H1 (cell line): Measurements from ENCODE around the gene TXNIP. TPM values are rescaled to one million over a fixed set of nuclear protein-coding genes. Genes with fewer than 3 reads are reported as not detected.

Experiments
- CTCF ChIA-PET: fragments of 300-600 bp; sonication (Branson Sonifier 250); formaldehyde crosslinking; loops from one replicate; lab custom pipeline; 2021; ENCODE audit not compliant: partially characterized antibody; lab: Charles Lee
- POLR2A ChIA-PET: fragments of 300-600 bp; sonication (Branson Sonifier 250); formaldehyde crosslinking; loops from one replicate; lab custom pipeline; 2021; ENCODE audit warnings: inconsistent platforms; ENCODE audit not compliant: partially characterized antibody; lab: Charles Lee
- DNase-seq, 2 experiments: peaks; one replicate each; pipeline versions ENCODE4 v3.0.0 to v3.0.0-alpha.2; 2010 to 2022; ENCODE audit warnings: low spot score in 2 of 2, low read depth in 1 of 2, mixed read lengths in 1 of 2
- FAIRE-seq: peaks from 2 replicates; lab custom pipeline; 2011; peaks lifted over from hg19 to GRCh38; lab: Jason Lieb, UNC
- H2AFZ ChIP-seq: 2 replicates; pipeline ENCODE4 v1.8.1; 2012; ENCODE audit warnings: low read length, inconsistent platforms
- H2AK5ac ChIP-seq: 2 replicates; pipeline ENCODE4 v1.6.1; 2013; ENCODE audit warnings: low read depth, low read length
- H2BK120ac ChIP-seq: replicated peaks from 2 replicates; pipeline ENCODE3; 2013; ENCODE audit warnings: low read depth, low read length, inconsistent platforms
- H2BK12ac ChIP-seq: 2 replicates; pipeline ENCODE4 v1.6.1; 2013; ENCODE audit warnings: low read depth, low read length
- H2BK15ac ChIP-seq: 2 replicates; pipeline ENCODE4 v1.6.1; 2013; ENCODE audit warnings: low read length
- H2BK20ac ChIP-seq: 2 replicates; pipeline ENCODE4 v1.6.1; 2013; ENCODE audit warnings: low read length
- H2BK5ac ChIP-seq: 2 replicates; pipeline ENCODE4 v1.6.1; 2013; ENCODE audit warnings: low read depth, low read length
- H3K14ac ChIP-seq: 2 replicates; pipeline ENCODE4 v1.6.1; 2013; ENCODE audit warnings: inconsistent platforms; ENCODE audit not compliant: insufficient read length
- H3K18ac ChIP-seq: 2 replicates; pipeline ENCODE4 v1.6.1; 2013; ENCODE audit warnings: low read length; ENCODE audit errors: extremely low read depth
- H3K23ac ChIP-seq: 2 replicates; pipeline ENCODE4 v1.6.1; 2013; ENCODE audit warnings: inconsistent platforms; ENCODE audit not compliant: insufficient read length
- H3K23me2 ChIP-seq: 2 replicates; pipeline ENCODE4 v1.6.1; 2013; ENCODE audit warnings: low read depth, low read length
- H3K27ac ChIP-seq: 2 replicates; pipeline ENCODE4 v1.6.1; 2011; ENCODE audit warnings: low read depth, low read length, inconsistent platforms
- H3K27me3 ChIP-seq, 4 experiments: replicated peaks in 1 of 4; 1 replicate in 1 of 4; 2 replicates in 3 of 4; pipeline versions ENCODE4 v1.6.1 to v1.8.1; 2011 to 2013; ENCODE audit warnings: low read length in 3 of 4, mild to moderate bottlenecking in 3 of 4, inconsistent platforms in 2 of 4, mixed read lengths in 2 of 4, moderate library complexity in 1 of 4; ENCODE audit not compliant: control insufficient read depth in 3 of 4, insufficient read depth in 3 of 4; ENCODE audit errors: extremely low read depth in 1 of 4
- H3K36me3 ChIP-seq, 4 experiments: 2 replicates each; pipeline versions ENCODE4 v1.6.1 to v1.8.1; 2011 to 2013; ENCODE audit warnings: mild to moderate bottlenecking in 4 of 4, low read length in 3 of 4, moderate library complexity in 2 of 4, control low read depth in 1 of 4, inconsistent platforms in 1 of 4; ENCODE audit not compliant: insufficient read depth in 4 of 4, control insufficient read depth in 2 of 4
- H3K4ac ChIP-seq: replicated peaks from 2 replicates; pipeline ENCODE3; 2013; ENCODE audit warnings: low read length, low read depth, mixed read lengths, inconsistent platforms; ENCODE audit not compliant: insufficient read length
- H3K4me1 ChIP-seq, 4 experiments: replicated peaks in 1 of 4; 1 replicate in 1 of 4; 2 replicates in 3 of 4; pipeline versions ENCODE4 v1.6.1 to v1.8.1; 2011 to 2013; ENCODE audit warnings: low read length in 3 of 4, inconsistent platforms in 2 of 4, mixed read lengths in 1 of 4; ENCODE audit not compliant: insufficient read depth in 4 of 4, control insufficient read depth in 3 of 4
- H3K4me2 ChIP-seq, 2 experiments: 2 replicates each; pipeline versions ENCODE4 v1.6.1 to v1.8.1; 2011 to 2013; ENCODE audit warnings: low read depth in 2 of 2, low read length in 2 of 2, control low read depth in 1 of 2, inconsistent platforms in 1 of 2, mild to moderate bottlenecking in 1 of 2; ENCODE audit not compliant: insufficient read depth in 1 of 2
- H3K4me3 ChIP-seq, 4 experiments: fragments of 200-600, 300-600 bp in 1 of 4; sonication (generic), shearing (Covaris generic), sonication (Bioruptor Twin) in 1 of 4; 2 replicates each; pipeline versions ENCODE4 v1.5.1 to v1.8.1; 2011 to 2016; ENCODE audit warnings: low read length in 4 of 4, low read depth in 3 of 4, control low read depth in 2 of 4, inconsistent platforms in 2 of 4, mild to moderate bottlenecking in 2 of 4, mixed read lengths in 1 of 4, moderate library complexity in 1 of 4; ENCODE audit not compliant: insufficient read depth in 2 of 4; ENCODE audit errors: extremely low read depth in 1 of 4
- H3K56ac ChIP-seq: replicated peaks from 2 replicates; pipeline ENCODE3; 2013; ENCODE audit warnings: low read depth, mild to moderate bottlenecking, mixed read lengths, low read length, inconsistent platforms; ENCODE audit not compliant: insufficient read length
- H3K79me1 ChIP-seq: 2 replicates; pipeline ENCODE4 v1.6.1; 2013; ENCODE audit warnings: low read depth, low read length, control low read depth
- H3K79me2 ChIP-seq, 2 experiments: 2 replicates each; pipeline versions ENCODE4 v1.6.1 to v1.8.1; 2012 to 2013; ENCODE audit warnings: low read length in 2 of 2, mild to moderate bottlenecking in 2 of 2, inconsistent platforms in 1 of 2; ENCODE audit not compliant: insufficient read depth in 2 of 2, control insufficient read depth in 1 of 2
- H3K9ac ChIP-seq, 4 experiments: replicated peaks in 1 of 4; 1 replicate in 1 of 4; 2 replicates in 3 of 4; pipeline versions ENCODE4 v1.6.1 to v1.8.1; 2011 to 2013; ENCODE audit warnings: low read depth in 3 of 4, low read length in 3 of 4, control low read depth in 2 of 4, mild to moderate bottlenecking in 2 of 4, moderate library complexity in 2 of 4, inconsistent platforms in 1 of 4; ENCODE audit errors: extremely low read depth in 1 of 4
- H3K9me3 ChIP-seq, 2 experiments: 2 replicates each; pipeline versions ENCODE4 v1.6.1 to v1.8.1; 2012 to 2013; ENCODE audit warnings: mild to moderate bottlenecking in 2 of 2, moderate library complexity in 2 of 2, control low read depth in 1 of 2, inconsistent platforms in 1 of 2, low read depth in 1 of 2, low read length in 1 of 2, mixed read lengths in 1 of 2; ENCODE audit not compliant: insufficient read depth in 2 of 2
- H4K20me1 ChIP-seq, 2 experiments: replicated peaks in 1 of 2; 2 replicates each; pipeline versions ENCODE3 to v1.8.1; 2011 to 2013; ENCODE audit warnings: inconsistent platforms in 2 of 2, low read length in 2 of 2, mild to moderate bottlenecking in 1 of 2; ENCODE audit not compliant: insufficient read depth in 2 of 2, control insufficient read depth in 1 of 2
- H4K5ac ChIP-seq: 2 replicates; pipeline ENCODE4 v1.6.1; 2013; ENCODE audit warnings: low read length, low read depth, mixed read lengths, inconsistent platforms; ENCODE audit not compliant: insufficient read length
- H4K8ac ChIP-seq: 2 replicates; pipeline ENCODE4 v1.8.0; 2013; ENCODE audit warnings: mild to moderate bottlenecking, moderate library complexity, low read length, inconsistent platforms; ENCODE audit not compliant: insufficient read depth; ENCODE audit errors: extremely low read depth
- H4K91ac ChIP-seq: replicated peaks from 2 replicates; pipeline ENCODE3; 2013; ENCODE audit warnings: low read length, mixed read lengths, inconsistent platforms; ENCODE audit not compliant: insufficient read length
- ATF3 ChIP-seq: IDR thresholded peaks from 2 replicates; pipeline ENCODE4 v1.6.1; 2011; ENCODE audit warnings: low read depth, mild to moderate bottlenecking, low read length; ENCODE audit not compliant: insufficient read depth
- RAD21 ChIP-seq, 2 experiments: IDR thresholded peaks in 1 of 2; conservative IDR thresholded peaks in 1 of 2; 2 replicates each; pipeline ENCODE4 v1.6.1; 2011; ENCODE audit warnings: low read depth in 2 of 2, low read length in 2 of 2, improper control_type of control experiment in 1 of 2, inconsistent platforms in 1 of 2, mild to moderate bottlenecking in 1 of 2, moderate library complexity in 1 of 2
- TAF7 ChIP-seq: optimal IDR thresholded peaks from 2 replicates; pipeline ENCODE3; 2011; ENCODE audit warnings: low read depth, mild to moderate bottlenecking, inconsistent platforms, low read length, moderate library complexity, borderline replicate concordance
- WGBS, 2 experiments: shearing (Covaris generic) in 1 of 2; methylation state at CpG; one replicate each; pipeline versions ENCODE4 v1.1.6 to v1.1.7; 2013 to 2015; ENCODE audit warnings: low lambda C conversion rate in 2 of 2, mixed read lengths in 2 of 2, inconsistent platforms in 1 of 2, low coverage in 1 of 2, missing lambda C conversion rate in 1 of 2; ENCODE audit not compliant: insufficient replicate concordance in 2 of 2, insufficient coverage in 1 of 2, insufficient read length in 1 of 2; ENCODE audit errors: extremely low coverage in 1 of 2, missing lambda C conversion rate in 1 of 2; 5-methylcytosine and 5-hydroxymethylcytosine counted together
- polyA plus RNA-seq, 7 experiments: library from polyadenylated mRNA; depleted of rRNA in 3 of 7; stranded (reverse) in 5 of 7; unstranded in 2 of 7; fragments of >200 nt in 5 of 7; fragments of 200-250 nt in 2 of 7; gene quantifications; 1 replicate in 5 of 7; 2 replicates in 1 of 7; 4 replicates in 1 of 7; pipeline versions ENCODE4 v1.2.1 to v1.2.3, GENCODE V29; 2011 to 2013; ENCODE audit warnings: missing spikeins in 2 of 7, mixed read lengths in 2 of 7
- total RNA-seq: library from RNA; stranded (reverse); fragmentation: NEBNext Ultra II Directional; extraction: Animal tissue kit (Norgen Biotek cat#: 25700); gene quantifications from 2 replicates; pipeline ENCODE4 v1.2.1, GENCODE V29; 2021

TXNIP gene
- total and polyA plus RNA-seq, 2 of the 8 experiments (the other 6 are each of a cell fraction or from before 2014, with no cell fraction given) = 12.3 to 56.8 TPM

- H4K20me1 ChIP-seq = peaks cover 0 to 2% of the 10 kb centered on the region in 2 experiments
Measured at GRCh38 chr1:145995148-145995881, 1.1 kb downstream of the TXNIP start.

More at GRCh38 chr1:145995148-145995881, 1.1 kb downstream of the TXNIP start:
- peaks cover 4 to 27% of the 10 kb centered on the region in 2 experiments; a peak in 3 of 4 replicates for H3K79me2 ChIP-seq
- no peak overlapping the region for H2BK120ac ChIP-seq
- H4K5ac ChIP-seq = no peak overlapping the region
- peaks cover 2 to 8% (median 6%) of the 10 kb centered on the region in 4 experiments; a peak in 4 of 7 replicates for H3K4me1 ChIP-seq
- no peaks in the 10 kb centered on the region for H3K9me3 ChIP-seq
- no peak overlapping the region for H3K27ac ChIP-seq
- H3K23me2 ChIP-seq = peaks cover 9% of the 10 kb centered on the region
- no peak overlapping the region; the same call in 1 of the 2 replicates for H2BK12ac ChIP-seq
- H2BK20ac ChIP-seq = no peak overlapping the region
- H3K9ac ChIP-seq = peak overlapping the region; percentile 74 to 95 (median 86)
- H4K91ac ChIP-seq = no peak overlapping the region
- H4K8ac ChIP-seq = no peak overlapping the region
- peak overlapping the region; percentile 83 to 96 for H3K4me2 ChIP-seq
- no peak overlapping the region for H3K23ac ChIP-seq
- no peak overlapping the region for H3K14ac ChIP-seq
- TF ChIP-seq TAF7 = peak; percentile 30
- no peak for TF ChIP-seq ATF3
- no peak for TF ChIP-seq RAD21 (IDR thresholded peaks at IDR 0.05 in 1 of 2, conservative IDR thresholded peaks at IDR 0.05 in 1 of 2; ENCODE audit: low read depth in 2 of 2, low read length in 2 of 2)
- no peaks in the 10 kb centered on the region for H3K27me3 ChIP-seq
- H3K4ac ChIP-seq = no peak overlapping the region
- FAIRE-seq = no peak
- H3K18ac ChIP-seq = no peak overlapping the region; the same call in 1 of the 2 replicates
- H3K36me3 ChIP-seq = peaks cover 17 to 35% (median 25%) of the 10 kb centered on the region in 4 experiments
- H2BK5ac ChIP-seq = no peak overlapping the region; the same call in 1 of the 2 replicates
- no peak overlapping the region for H2AK5ac ChIP-seq
- no peak overlapping the region for H2BK15ac ChIP-seq
- CTCF ChIA-PET = interaction anchor here (0.5 to 12.6 kb wide), 3 partner anchors 13 to 30 kb away, joined by 3 to 93 read pairs (median 7); no protein-coding TSS in a partner anchor
- peak overlapping the region; percentile 89 to 96 (median 93) for H3K4me3 ChIP-seq
- H3K56ac ChIP-seq = no peak overlapping the region
- peaks cover 6% of the 10 kb centered on the region; the same call in 1 of the 2 replicates for H3K79me1 ChIP-seq
- no peak for DNase-seq
- no peak overlapping the region for H2AFZ ChIP-seq
- POLR2A ChIA-PET = interaction anchor here (1.1 to 13.4 kb wide), 9 partner anchors 13 to 137 kb away, joined by 3 to 218 read pairs (median 5); partner anchors contain the start of genes ANKRD34A, LIX1L, PIAS3 and POLR3GL
- WGBS, 2 experiments = 60% methylated on average over 8 of the region's 8 CpGs; no CpG with 5 or more reads in 1 of the 2 experiments
